Mammary epithelial cell (primary cell): ENCODE data around the gene RNF34.

Experiments
- CTCF ChIP-seq, 2 donors: IDR thresholded peaks in 1 of 2; conservative IDR thresholded peaks in 1 of 2; 2 replicates each; pipeline ENCODE4 v1.5.1; 2011 to 2012; ENCODE audit warnings: inconsistent platforms in 2 of 2, low read length in 2 of 2, mild to moderate bottlenecking in 2 of 2, control low read depth in 1 of 2, low read depth in 1 of 2; ENCODE audit not compliant: insufficient read depth in 1 of 2; ENCODE audit errors: extremely low read depth in 1 of 2
- EZH2 ChIP-seq: IDR thresholded peaks from 2 replicates; pipeline ENCODE4 v1.6.1; 2012; ENCODE audit warnings: low read length, inconsistent platforms, borderline replicate concordance

- TF ChIP-seq CTCF (conservative IDR thresholded peaks at IDR 0.05 in 1 of 2, IDR thresholded peaks at IDR 0.05 in 1 of 2; ENCODE audit: extremely low read depth in 1 of 2, insufficient read depth in 1 of 2, low read depth in 1 of 2, low read length in 2 of 2): no peak
- no peak for TF ChIP-seq EZH2
These were observed 9.1 kb upstream of the RNF34 start for GRCh38 chr12:121390856-121391255.
